Sigmoid colon (tissue), 7 donors: Measurements from ENCODE around the gene TP53I3. TPM values are rescaled to one million over a fixed set of nuclear protein-coding genes. Genes with fewer than 3 reads are reported as not detected.

ENCODE experiments used
- DNase-seq: peaks from one replicate; pipeline ENCODE4 v3.0.0-alpha.2; 2019
- H3K27ac ChIP-seq, 4 donors: fragments of 200-600 bp; sonication (generic); one replicate each; pipeline ENCODE4 v1.5.1; 2016 to 2019; ENCODE audit warnings: mild to moderate bottlenecking in 1 of 4
- H3K27me3 ChIP-seq, 3 donors: fragments of 200-600 bp; sonication (generic); one replicate each; pipeline ENCODE4 v1.5.1; 2019; ENCODE audit warnings: mild to moderate bottlenecking in 1 of 3
- H3K36me3 ChIP-seq, 4 donors: fragments of 200-600 bp; sonication (generic); one replicate each; pipeline ENCODE4 v1.5.1; 2016 to 2019
- H3K4me1 ChIP-seq, 4 donors: fragments of 200-600 bp; sonication (generic); one replicate each; pipeline ENCODE4 v1.5.1; 2017 to 2019
- H3K4me3 ChIP-seq, 4 donors: fragments of 200-600 bp; sonication (generic); one replicate each; pipeline ENCODE4 v1.5.1; 2017 to 2019; ENCODE audit warnings: mild to moderate bottlenecking in 2 of 4, moderate library complexity in 1 of 4
- H3K9me3 ChIP-seq, 4 donors: fragments of 200-600 bp in 3 of 4; sonication (generic) in 3 of 4; one replicate each; pipeline versions ENCODE4 v1.5.1 to v1.6.1; 2013 to 2019
- EP300 ChIP-seq, 4 donors: sonication (generic); formaldehyde crosslinking; IDR thresholded peaks; one replicate each; pipeline ENCODE4 v1.6.1; 2017; ENCODE audit warnings: antibody characterized with exemption in 4 of 4
- POLR2A ChIP-seq, 2 donors: fragments of 450-650 bp; IDR thresholded peaks; one replicate each; pipeline ENCODE4 v1.6.1; 2016; ENCODE audit warnings: antibody characterized with exemption in 2 of 2, mild to moderate bottlenecking in 2 of 2, moderate library complexity in 2 of 2
- POLR2AphosphoS5 ChIP-seq, 4 donors: sonication (generic); formaldehyde crosslinking; IDR thresholded peaks; one replicate each; pipeline ENCODE4 v1.6.1; 2017; ENCODE audit warnings: antibody characterized with exemption in 4 of 4
- WGBS, 2 donors: extraction: QIAGEN DNeasy Blood & Tissue Kit; methylation state at CpG; one replicate each; pipeline ENCODE4 v1.1.7; 2013; 5-methylcytosine and 5-hydroxymethylcytosine counted together
- intact Hi-C: fragments of 100-400 bp; cut with DNase I; formaldehyde crosslinking; loops from one replicate; pipeline ENCODE4 v1.15.1; 2023
- polyA plus RNA-seq, 3 donors: library from polyadenylated mRNA; stranded (reverse); fragments of 200-250 nt; gene quantifications; one replicate each; pipeline ENCODE4 v1.2.3, GENCODE V29; 2013
- total RNA-seq, 4 donors: library from RNA; depleted of rRNA; stranded (reverse); fragments of >200 nt; gene quantifications; one replicate each; pipeline ENCODE4 v1.1.0, GENCODE V29; 2016
- TF ChIP-seq, protein P1 (sequence below), 4 experiments: fragments of 450-650 bp in 3 of 4; fragments of 200-600 bp in 1 of 4; IDR thresholded peaks; one replicate each; pipeline ENCODE4 v1.5.1; 2016 to 2019; ENCODE audit warnings: antibody characterized with exemption in 4 of 4, mild to moderate bottlenecking in 3 of 4, moderate library complexity in 2 of 4
- donor health status: healthy with polysubstance abuse.
- donor health status: Bipolar disorder and iron deficiency.
- donor health status: healthy.

TP53I3 gene
- total and polyA plus RNA-seq, 7 donors, result 3.6 to 144 (median 27.7) TPM

DNA sequence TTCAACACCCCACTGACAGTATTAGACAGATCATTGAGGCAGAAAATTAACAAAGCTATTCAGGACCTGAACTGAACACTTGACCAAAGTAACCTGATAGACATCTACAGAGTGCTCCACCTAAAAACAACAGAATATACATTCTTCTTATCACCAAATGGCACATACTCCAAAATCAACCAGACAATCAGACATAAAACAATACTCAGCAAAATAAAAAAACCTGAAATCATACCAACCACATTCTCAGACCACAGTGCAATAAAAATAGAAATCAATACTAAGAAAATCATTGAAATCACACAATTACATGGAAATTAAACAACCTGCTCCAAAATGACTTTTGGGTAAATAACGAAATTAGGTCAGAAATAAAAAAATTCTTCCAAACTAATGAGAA lies 22.7 kb upstream of the TP53I3 start:
- Histone ChIP-seq H3K36me3 (peaks cover 0 to 8% (median 0%) of the 10 kb centered on the region in 4 donors), H3K9me3 (no peaks in the 10 kb centered on the region), H3K4me1 (no peaks in the 10 kb centered on the region), H3K27me3 (no peaks in the 10 kb centered on the region), H3K27ac (no peak overlapping the region), H3K4me3 (no peak overlapping the region)
- no peak for TF ChIP-seq EP300 (IDR thresholded peaks at IDR 0.05)
- TF ChIP-seq, protein P1, sequence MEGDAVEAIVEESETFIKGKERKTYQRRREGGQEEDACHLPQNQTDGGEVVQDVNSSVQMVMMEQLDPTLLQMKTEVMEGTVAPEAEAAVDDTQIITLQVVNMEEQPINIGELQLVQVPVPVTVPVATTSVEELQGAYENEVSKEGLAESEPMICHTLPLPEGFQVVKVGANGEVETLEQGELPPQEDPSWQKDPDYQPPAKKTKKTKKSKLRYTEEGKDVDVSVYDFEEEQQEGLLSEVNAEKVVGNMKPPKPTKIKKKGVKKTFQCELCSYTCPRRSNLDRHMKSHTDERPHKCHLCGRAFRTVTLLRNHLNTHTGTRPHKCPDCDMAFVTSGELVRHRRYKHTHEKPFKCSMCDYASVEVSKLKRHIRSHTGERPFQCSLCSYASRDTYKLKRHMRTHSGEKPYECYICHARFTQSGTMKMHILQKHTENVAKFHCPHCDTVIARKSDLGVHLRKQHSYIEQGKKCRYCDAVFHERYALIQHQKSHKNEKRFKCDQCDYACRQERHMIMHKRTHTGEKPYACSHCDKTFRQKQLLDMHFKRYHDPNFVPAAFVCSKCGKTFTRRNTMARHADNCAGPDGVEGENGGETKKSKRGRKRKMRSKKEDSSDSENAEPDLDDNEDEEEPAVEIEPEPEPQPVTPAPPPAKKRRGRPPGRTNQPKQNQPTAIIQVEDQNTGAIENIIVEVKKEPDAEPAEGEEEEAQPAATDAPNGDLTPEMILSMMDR (IDR thresholded peaks at IDR 0.05), result no peak
- TF ChIP-seq POLR2A (IDR thresholded peaks at IDR 0.05), result no peak
- TF ChIP-seq POLR2AphosphoS5 (IDR thresholded peaks at IDR 0.05), result no peak
- WGBS, 2 donors, result 51 to 96% methylated on average over 1 of the region's 1 CpG
- no peak for DNase-seq
- intact Hi-C loops, result no loop called here

DNA sequence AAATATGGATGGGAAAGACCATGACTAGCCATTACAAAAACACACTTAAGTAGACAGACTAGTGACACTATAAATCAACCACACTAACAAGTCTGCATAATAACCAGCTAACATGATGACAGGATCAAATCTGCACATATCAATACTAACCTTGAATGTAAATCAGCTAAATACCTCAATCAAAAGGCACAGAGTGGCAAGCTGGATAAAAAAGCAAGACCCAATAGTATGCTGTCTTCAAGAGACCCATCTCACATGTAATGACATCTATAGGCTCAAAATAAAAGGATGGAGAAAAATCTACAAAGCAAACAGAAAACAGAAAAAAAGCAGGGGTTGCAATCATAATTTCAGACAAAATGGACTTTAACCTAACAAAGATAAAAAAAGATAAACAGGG lies 22.2 kb upstream of the TP53I3 start:
- intact Hi-C loops, result no loop called here
- Histone ChIP-seq H3K9me3 (no peaks in the 10 kb centered on the region), H3K27ac (no peak overlapping the region), H3K4me1 (no peaks in the 10 kb centered on the region), H3K36me3 (peaks cover 0 to 8% (median 0%) of the 10 kb centered on the region in 4 donors), H3K4me3 (no peak overlapping the region), H3K27me3 (no peaks in the 10 kb centered on the region)
- no peak for TF ChIP-seq POLR2AphosphoS5 (IDR thresholded peaks at IDR 0.05)
- TF ChIP-seq POLR2A (IDR thresholded peaks at IDR 0.05), result no peak
- TF ChIP-seq EP300 (IDR thresholded peaks at IDR 0.05), result no peak
- TF ChIP-seq, protein P1 (IDR thresholded peaks at IDR 0.05), result no peak
- no peak for DNase-seq

DNA sequence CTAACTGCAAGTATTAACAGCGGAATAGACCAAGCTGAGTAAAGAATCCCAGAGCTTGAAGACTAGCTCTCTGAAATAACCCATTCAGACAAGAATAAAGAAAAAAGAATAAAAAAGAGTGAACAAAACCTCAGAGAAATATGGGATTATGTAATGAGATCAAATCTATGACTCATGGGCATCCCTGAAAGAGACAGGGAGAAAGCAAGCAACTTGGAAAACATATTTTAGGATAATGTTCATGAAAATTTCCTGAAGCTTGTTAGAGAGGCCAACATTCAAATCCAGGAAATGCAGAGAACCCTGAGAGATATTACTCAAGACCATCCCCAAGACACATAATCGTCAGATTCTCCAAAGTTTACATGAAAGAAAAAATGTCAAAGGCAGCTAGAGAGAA lies 21.2 kb upstream of the TP53I3 start:
- TF ChIP-seq POLR2AphosphoS5 (IDR thresholded peaks at IDR 0.05) (no peak), POLR2A (IDR thresholded peaks at IDR 0.05) (no peak), EP300 (IDR thresholded peaks at IDR 0.05) (no peak)
- TF ChIP-seq, protein P1 (IDR thresholded peaks at IDR 0.05), result no peak
- Histone ChIP-seq H3K9me3 (no peaks in the 10 kb centered on the region), H3K4me1 (no peaks in the 10 kb centered on the region), H3K36me3 (peaks cover 0 to 8% (median 0%) of the 10 kb centered on the region in 4 donors), H3K4me3 (no peak overlapping the region), H3K27ac (no peak overlapping the region), H3K27me3 (no peaks in the 10 kb centered on the region)
- no peak for DNase-seq
- WGBS, 2 donors, result 25 to 50% methylated on average over 2 of the region's 2 CpGs
- intact Hi-C loops, result no loop called here

DNA sequence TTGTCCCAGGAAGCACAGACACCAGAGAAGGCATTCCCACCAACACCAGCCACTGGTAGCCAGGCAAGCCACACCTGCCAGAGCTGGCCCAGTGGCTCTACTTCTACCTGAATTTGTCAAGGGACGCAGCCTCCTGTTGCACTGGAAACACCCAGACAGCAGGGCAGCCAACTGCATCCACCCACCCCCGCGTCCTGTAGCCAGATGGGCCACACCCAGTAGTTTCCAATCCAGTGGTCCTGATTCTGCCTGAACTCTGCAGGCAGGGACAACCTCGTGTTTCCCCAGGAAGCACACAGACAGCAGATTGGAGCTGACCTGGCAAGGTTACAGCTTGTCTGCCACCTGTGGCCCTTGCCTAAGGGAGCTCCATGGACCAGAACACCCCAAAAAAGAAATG lies 20.3 kb upstream of the TP53I3 start:
- H3K4me1 ChIP-seq, result no peaks in the 10 kb centered on the region
- intact Hi-C loops, result no loop called here
- no peak overlapping the region for H3K27ac ChIP-seq
- WGBS, 2 donors, result 67 to 88% methylated on average over 4 of the region's 4 CpGs
- TF ChIP-seq, protein P1 (IDR thresholded peaks at IDR 0.05), result no peak
- TF ChIP-seq POLR2AphosphoS5 (IDR thresholded peaks at IDR 0.05), result no peak
- DNase-seq, result no peak
- no peaks in the 10 kb centered on the region for H3K27me3 ChIP-seq
- no peak overlapping the region for H3K4me3 ChIP-seq
- H3K36me3 ChIP-seq, result peaks cover 0 to 8% (median 0%) of the 10 kb centered on the region in 4 donors
- no peaks in the 10 kb centered on the region for H3K9me3 ChIP-seq

DNA sequence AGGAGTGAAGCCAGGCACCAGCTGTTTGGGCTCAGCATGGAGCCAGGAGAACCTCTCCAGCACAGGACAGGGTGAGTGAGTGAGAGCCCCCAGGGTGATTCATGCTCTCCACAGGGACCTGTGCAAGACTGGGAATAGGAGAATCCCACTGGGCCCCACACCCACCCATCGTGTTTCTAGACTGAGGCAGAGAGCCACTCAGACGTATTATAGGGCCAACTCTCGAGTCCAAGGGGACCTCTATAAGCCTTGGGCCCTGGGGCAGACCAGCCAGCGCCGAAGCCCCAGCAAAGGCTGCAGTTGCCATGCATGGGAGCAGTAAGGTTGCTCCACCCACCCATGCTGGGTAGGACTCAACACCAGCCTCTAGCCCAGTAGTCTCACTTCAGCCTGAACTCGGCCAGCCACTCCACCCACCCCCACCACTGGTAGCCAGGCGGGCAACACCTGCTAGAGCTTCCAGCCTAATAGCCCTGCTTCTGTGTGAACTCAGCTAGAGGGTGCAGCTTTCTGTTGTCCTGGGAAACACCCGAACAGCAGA lies 19.5 kb upstream of the TP53I3 start:
- Histone ChIP-seq H3K36me3 (peaks cover 0 to 8% (median 0%) of the 10 kb centered on the region in 4 donors), H3K27ac (no peak overlapping the region), H3K9me3 (no peaks in the 10 kb centered on the region), H3K27me3 (no peaks in the 10 kb centered on the region), H3K4me3 (no peak overlapping the region), H3K4me1 (no peaks in the 10 kb centered on the region)
- 93 to 97% methylated on average over 8 of the region's 8 CpGs for WGBS, 2 donors
- TF ChIP-seq, protein P1 (IDR thresholded peaks at IDR 0.05), result no peak
- TF ChIP-seq EP300 (IDR thresholded peaks at IDR 0.05) (no peak), POLR2A (IDR thresholded peaks at IDR 0.05) (no peak), POLR2AphosphoS5 (IDR thresholded peaks at IDR 0.05) (no peak)
- intact Hi-C loops, result no loop called here
- DNase-seq, result no peak
